ENCODE measurements around the gene PIK3R3.

DNA sequence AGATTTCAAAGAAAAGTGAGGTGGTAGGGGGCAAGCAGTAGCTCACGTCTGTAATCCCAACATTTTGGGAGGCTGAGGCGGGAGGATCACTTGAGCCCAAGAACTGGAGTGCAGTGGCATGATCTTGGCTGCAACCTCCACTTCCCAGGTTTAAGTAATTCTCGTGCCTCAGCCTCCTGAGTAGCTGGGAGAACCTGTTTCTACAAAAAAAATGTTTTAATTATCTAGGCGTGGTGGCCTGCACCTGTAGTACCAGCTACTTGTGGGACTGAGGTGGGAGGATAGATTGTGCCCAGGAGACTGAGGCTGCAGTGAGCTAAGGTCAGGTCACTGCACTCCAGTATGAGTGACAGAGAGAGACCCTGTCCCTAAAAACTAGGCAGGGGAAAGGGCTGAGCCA is 39.9 kb upstream of the PIK3R3 start:
- TF ChIP-seq, protein P1, sequence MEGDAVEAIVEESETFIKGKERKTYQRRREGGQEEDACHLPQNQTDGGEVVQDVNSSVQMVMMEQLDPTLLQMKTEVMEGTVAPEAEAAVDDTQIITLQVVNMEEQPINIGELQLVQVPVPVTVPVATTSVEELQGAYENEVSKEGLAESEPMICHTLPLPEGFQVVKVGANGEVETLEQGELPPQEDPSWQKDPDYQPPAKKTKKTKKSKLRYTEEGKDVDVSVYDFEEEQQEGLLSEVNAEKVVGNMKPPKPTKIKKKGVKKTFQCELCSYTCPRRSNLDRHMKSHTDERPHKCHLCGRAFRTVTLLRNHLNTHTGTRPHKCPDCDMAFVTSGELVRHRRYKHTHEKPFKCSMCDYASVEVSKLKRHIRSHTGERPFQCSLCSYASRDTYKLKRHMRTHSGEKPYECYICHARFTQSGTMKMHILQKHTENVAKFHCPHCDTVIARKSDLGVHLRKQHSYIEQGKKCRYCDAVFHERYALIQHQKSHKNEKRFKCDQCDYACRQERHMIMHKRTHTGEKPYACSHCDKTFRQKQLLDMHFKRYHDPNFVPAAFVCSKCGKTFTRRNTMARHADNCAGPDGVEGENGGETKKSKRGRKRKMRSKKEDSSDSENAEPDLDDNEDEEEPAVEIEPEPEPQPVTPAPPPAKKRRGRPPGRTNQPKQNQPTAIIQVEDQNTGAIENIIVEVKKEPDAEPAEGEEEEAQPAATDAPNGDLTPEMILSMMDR (IDR thresholded peaks at IDR 0.05): no peak
- TF ChIP-seq POLR2A (IDR thresholded peaks at IDR 0.05): no peak
